Measurements from ENCODE around the gene EHBP1. TPM values are rescaled to one million over a fixed set of nuclear protein-coding genes. Genes with fewer than 3 reads are reported as not detected.

Gene EHBP1
- total RNA-seq, 4 donors from 2014 or later, result 195 to 367 (median 212) TPM

GRCh38 chr2:62874881-62875383 is 169.4 kb downstream of the EHBP1 start:
- H3K4me1 ChIP-seq, result no peaks in the 10 kb centered on the region
- no peaks in the 10 kb centered on the region for H3K27me3 ChIP-seq
- WGBS, 2 donors, result 99 to 100% methylated on average over 6 of the region's 6 CpGs
- DNase-seq (ENCODE audit: low spot score in 2 of 2), result no peak
- no peak overlapping the region for H3K27ac ChIP-seq
- H3K36me3 ChIP-seq, result peaks cover 6 to 94% (median 8%) of the 10 kb centered on the region in 3 donors
- TF ChIP-seq EP300 (IDR thresholded peaks at IDR 0.05), result no peak
- no peak for TF ChIP-seq POLR2A (IDR thresholded peaks at IDR 0.05)
- no peak for TF ChIP-seq CTCF (IDR thresholded peaks at IDR 0.05)
- no peak overlapping the region for H3K4me3 ChIP-seq
- H3K9me3 ChIP-seq, result peaks cover 0 to 20% (median 5%) of the 10 kb centered on the region in 4 donors

- Histone ChIP-seq H3K4me3 (no peak overlapping the region), H3K4me1 (no peaks in the 10 kb centered on the region), H3K36me3 (peaks cover 0 to 80% (median 0%) of the 10 kb centered on the region in 3 donors), H3K27me3 (no peaks in the 10 kb centered on the region), H3K9me3 (peaks cover 0 to 4% (median 0%) of the 10 kb centered on the region in 4 donors), H3K27ac (no peak overlapping the region)
- no peak for DNase-seq (ENCODE audit: low spot score in 2 of 2)
- 93 to 96% methylated on average over 4 of the region's 4 CpGs for WGBS, 2 donors
- TF ChIP-seq POLR2A (IDR thresholded peaks at IDR 0.05), result no peak
- no peak for TF ChIP-seq EP300 (IDR thresholded peaks at IDR 0.05)
- TF ChIP-seq CTCF (IDR thresholded peaks at IDR 0.05), result no peak
Observed at GRCh38 chr2:62881162-62881795, 175.8 kb downstream of the EHBP1 start.

- Histone ChIP-seq H3K4me1 (no peaks in the 10 kb centered on the region), H3K27ac (no peak overlapping the region), H3K27me3 (no peaks in the 10 kb centered on the region), H3K4me3 (no peak overlapping the region), H3K36me3 (peaks cover 0 to 56% (median 0%) of the 10 kb centered on the region in 3 donors), H3K9me3 (no peaks in the 10 kb centered on the region)
- 97% methylated on average over 7 of the region's 7 CpGs for WGBS, 2 donors
- no peak for DNase-seq (ENCODE audit: low spot score in 2 of 2)
- TF ChIP-seq CTCF (IDR thresholded peaks at IDR 0.05), result no peak
- TF ChIP-seq POLR2A (IDR thresholded peaks at IDR 0.05), result no peak
- TF ChIP-seq EP300 (IDR thresholded peaks at IDR 0.05), result no peak
Observed at GRCh38 chr2:62883629-62884028, 178.1 kb downstream of the EHBP1 start.

- Histone ChIP-seq H3K36me3 (peaks cover 0 to 52% (median 0%) of the 10 kb centered on the region in 3 donors), H3K9me3 (no peaks in the 10 kb centered on the region), H3K4me1 (no peaks in the 10 kb centered on the region), H3K27ac (no peak overlapping the region), H3K27me3 (no peaks in the 10 kb centered on the region), H3K4me3 (no peak overlapping the region)
- WGBS, 2 donors, result 91 to 95% methylated on average over 2 of the region's 2 CpGs
- no peak for DNase-seq (ENCODE audit: low spot score in 2 of 2)
- TF ChIP-seq POLR2A (IDR thresholded peaks at IDR 0.05), result no peak
- TF ChIP-seq CTCF (IDR thresholded peaks at IDR 0.05), result no peak
- no peak for TF ChIP-seq EP300 (IDR thresholded peaks at IDR 0.05)
Observed at GRCh38 chr2:62884086-62884485, 178.6 kb downstream of the EHBP1 start.

- no peaks in the 10 kb centered on the region for H3K4me1 ChIP-seq
- TF ChIP-seq POLR2A (IDR thresholded peaks at IDR 0.05) (no peak), CTCF (IDR thresholded peaks at IDR 0.05) (no peak), EP300 (IDR thresholded peaks at IDR 0.05) (no peak)
- H3K27ac ChIP-seq, result no peak overlapping the region
- peaks cover 0 to under 1% (median 0%) of the 10 kb centered on the region in 4 donors for H3K9me3 ChIP-seq
- H3K27me3 ChIP-seq, result no peaks in the 10 kb centered on the region
- WGBS, 2 donors, result 68 to 75% methylated on average over 1 of the region's 1 CpG
- no peak for DNase-seq (ENCODE audit: low spot score in 2 of 2)
- H3K4me3 ChIP-seq, result no peak overlapping the region
- peaks cover 0 to 47% (median 0%) of the 10 kb centered on the region in 3 donors for H3K36me3 ChIP-seq
Observed at GRCh38 chr2:62884514-62884913, 179.0 kb downstream of the EHBP1 start.
